Gastroesophageal sphincter (tissue), 3 donors: ENCODE measurements around the gene SASH1.

Experiments used
- CTCF ChIP-seq, 4 experiments: fragments of 200-600 bp in 2 of 4; fragments of 450-650 bp in 2 of 4; sonication (generic) in 1 of 4; IDR thresholded peaks; one replicate each; pipeline ENCODE4 v1.5.1; 2017 to 2019; ENCODE audit warnings: antibody characterized with exemption in 4 of 4, mild to moderate bottlenecking in 2 of 4, moderate library complexity in 2 of 4
- POLR2AphosphoS5 ChIP-seq: sonication (generic); formaldehyde crosslinking; IDR thresholded peaks from one replicate; pipeline ENCODE4 v1.6.1; 2017; ENCODE audit warnings: antibody characterized with exemption

- no peak for TF ChIP-seq CTCF (IDR thresholded peaks at IDR 0.05)
- TF ChIP-seq POLR2AphosphoS5 = no peak
Measured at GRCh38 chr6:148520109-148520841, 177.6 kb downstream of the SASH1 start.
